Activated naive CD4-positive, alpha-beta T cell treated with Interleukin-2 at 50 U/mL for 16 hours (primary cell): Measurements from ENCODE around the gene PIGR.
A peak's percentile ranks its signal among the peaks of the same experiment; 100 is the strongest.

ENCODE experiments used
- DNase-seq: peaks from one replicate; pipeline ENCODE4 v3.0.0-alpha.2; 2020

PIGR gene

GRCh38 chr1:206907304-206907991, 38.8 kb downstream of the PIGR start:
- no peak for DNase-seq

- peak; percentile 45 for DNase-seq
Observed at GRCh38 chr1:206905295-206906164, 40.7 kb downstream of the PIGR start.

GRCh38 chr1:206904423-206905142, 41.7 kb downstream of the PIGR start:
- no peak for DNase-seq

GRCh38 chr1:206903687-206904086, 42.6 kb downstream of the PIGR start:
- DNase-seq: no peak

- no peak for DNase-seq
Observed at GRCh38 chr1:206902702-206903101, 43.6 kb downstream of the PIGR start.

GRCh38 chr1:206901944-206902343, 44.3 kb downstream of the PIGR start:
- DNase-seq: no peak

GRCh38 chr1:206900149-206900548, 46.1 kb downstream of the PIGR start:
- DNase-seq: no peak

- no peak for DNase-seq
Observed at GRCh38 chr1:206899717-206900116, 46.5 kb downstream of the PIGR start.

- DNase-seq: no peak
Observed at GRCh38 chr1:206898915-206899431, 47.3 kb downstream of the PIGR start.

GRCh38 chr1:206898089-206898914, 48.0 kb downstream of the PIGR start:
- no peak for DNase-seq

GRCh38 chr1:206897175-206897574, 49.1 kb downstream of the PIGR start, which contains the start of gene IL24:
TSS of gene IL24 (plus strand) at chr1:206897443. CDS start at chr1:206897833, 390 bp downstream.
- peak; percentile 59 for DNase-seq

- DNase-seq: no peak
Observed at GRCh38 chr1:206896261-206896660, 50.0 kb downstream of the PIGR start.

- no peak for DNase-seq
Observed at GRCh38 chr1:206895837-206896242, 50.4 kb downstream of the PIGR start.

GRCh38 chr1:206895325-206895724, 50.9 kb downstream of the PIGR start:
- DNase-seq: no peak

GRCh38 chr1:206893380-206893779, 52.9 kb downstream of the PIGR start:
- no peak for DNase-seq

- no peak for DNase-seq
Observed at GRCh38 chr1:206892351-206892984, 53.8 kb downstream of the PIGR start.

GRCh38 chr1:206891412-206891811, 54.9 kb downstream of the PIGR start:
- DNase-seq: no peak

GRCh38 chr1:206890125-206891060, 55.9 kb downstream of the PIGR start:
- DNase-seq: no peak

GRCh38 chr1:206887701-206888100, 58.6 kb downstream of the PIGR start:
- DNase-seq: no peak

GRCh38 chr1:206886831-206887230, 59.4 kb downstream of the PIGR start:
- no peak for DNase-seq
